ENCODE results near the gene ANKRD42.

The ANKRD42 gene

GRCh38 chr11:83285771-83286528 lies 92.4 kb downstream of the ANKRD42 start, which contains the start of gene CCDC90B:
Gene CCDC90B (minus strand): TSS chr11:83286367. CDS start chr11:83285972, 395 bp downstream.
- H3K4me3 ChIP-seq (ENCODE audit: low read depth, low read length) = peak within 1 kb of the TSS; percentile 98

DNA sequence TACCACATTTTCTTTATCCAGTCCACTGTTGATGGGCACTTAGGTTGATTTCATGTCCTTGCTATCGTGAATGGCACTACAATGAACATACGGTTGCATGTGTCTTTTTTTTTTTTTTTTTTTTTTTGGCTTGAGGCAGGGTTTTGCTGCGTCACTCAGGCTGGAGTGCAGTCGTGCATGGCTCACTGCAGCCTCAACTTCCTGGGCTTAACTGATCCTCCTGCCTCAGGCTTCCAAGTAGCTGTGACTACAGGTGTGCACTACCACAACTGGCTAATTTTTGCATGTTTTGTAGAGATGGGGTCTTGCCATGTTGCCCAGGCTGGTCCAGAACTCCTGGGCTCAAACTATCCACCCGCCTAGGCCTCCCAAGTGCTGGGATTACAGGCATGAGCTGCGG lies 94.1 kb downstream of the ANKRD42 start:
- H3K4me3 ChIP-seq (ENCODE audit: low read depth, low read length) = no peak overlapping the region

DNA sequence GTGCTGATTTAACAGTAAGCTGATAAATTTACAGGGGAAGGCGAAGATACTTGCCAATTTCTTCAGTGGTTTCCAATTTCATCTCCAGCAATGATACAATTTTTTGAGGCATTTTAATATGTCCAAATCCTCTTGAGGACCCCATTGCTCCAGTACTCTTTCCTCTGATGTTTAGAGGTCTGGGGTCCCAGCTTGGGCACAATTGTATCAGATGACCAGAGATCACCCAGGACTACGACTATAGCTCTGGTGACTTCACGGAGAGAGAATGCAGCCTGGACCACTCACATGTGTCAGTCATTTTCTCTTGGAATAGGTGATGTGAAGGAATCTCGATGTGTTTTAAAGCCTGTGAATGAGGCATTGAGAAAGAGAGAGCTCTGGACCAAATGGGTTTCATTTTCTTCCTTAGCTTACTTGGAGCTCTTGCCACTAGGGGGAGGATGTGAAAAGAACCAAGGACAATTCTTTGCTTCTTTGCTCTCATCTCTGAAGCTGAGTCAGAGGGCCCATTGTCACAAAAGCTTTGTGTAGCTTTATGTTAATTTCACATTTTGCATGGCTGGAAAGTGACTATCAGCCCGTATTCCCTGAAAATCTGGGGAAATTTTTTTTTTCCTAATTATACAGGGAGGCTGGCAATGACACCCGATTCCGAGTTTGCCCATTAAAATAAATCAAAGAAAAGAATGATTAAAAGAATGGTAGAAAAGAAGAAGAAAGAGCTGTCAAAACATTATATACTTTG lies 99.4 kb downstream of the ANKRD42 start:
- no peak overlapping the region for H3K4me3 ChIP-seq (ENCODE audit: low read depth, low read length)

- no peak overlapping the region for H3K4me3 ChIP-seq (ENCODE audit: low read depth, low read length)
These were observed 99.9 kb downstream of the ANKRD42 start for GRCh38 chr11:83293457-83293774.

GRCh38 chr11:83294208-83294607 lies 100.7 kb downstream of the ANKRD42 start:
- no peak overlapping the region for H3K4me3 ChIP-seq (ENCODE audit: low read depth, low read length)
